Choroid plexus epithelial cell (primary cell): ENCODE measurements around the gene ZNF677.
A peak's percentile ranks its signal among the peaks of the same experiment; 100 is the strongest.
"Not testable (repeated sequence)": the region's sequence is repeated elsewhere in the genome, so short reads cannot be mapped to it uniquely, and the experiment has no call there.

Experiments
- DNase-seq: peaks from one replicate; pipeline ENCODE4 v3.0.0-alpha.2; 2010; ENCODE audit warnings: low read depth
- H3K4me3 ChIP-seq: 2 replicates; pipeline ENCODE4 v1.5.1; 2011; ENCODE audit warnings: low read depth, mild to moderate bottlenecking, control low read depth, low read length, moderate library complexity
- CTCF ChIP-seq: conservative IDR thresholded peaks from 2 replicates; pipeline ENCODE4 v1.5.1; 2011; ENCODE audit warnings: low read depth, mild to moderate bottlenecking, control low read depth, inconsistent platforms, low read length, moderate library complexity

Gene ZNF677

GRCh38 chr19:53254411-53255341, at the start of gene ZNF677:
ZNF677 (minus strand) TSS chr19:53254873; CDS start chr19:53251550, 3,323 bp downstream.
- TF ChIP-seq CTCF = no peak
- DNase-seq = peak; percentile 92
- peak within 1 kb of the TSS; percentile 92 for H3K4me3 ChIP-seq

- DNase-seq, H3K4me3 ChIP-seq: not testable (repeated sequence)
These were observed 46.7 kb upstream of the ZNF677 start for GRCh38 chr19:53301341-53301740.

- DNase-seq = no peak
- no peak overlapping the region for H3K4me3 ChIP-seq
- TF ChIP-seq CTCF = no peak
These were observed 40.2 kb upstream of the ZNF677 start for GRCh38 chr19:53294786-53295441.

GRCh38 chr19:53290758-53291549, 36.3 kb upstream of the ZNF677 start:
- no peak for DNase-seq
- TF ChIP-seq CTCF = no peak
- no peak overlapping the region for H3K4me3 ChIP-seq

GRCh38 chr19:53285087-53285486, 30.4 kb upstream of the ZNF677 start:
- TF ChIP-seq CTCF = no peak
- DNase-seq = no peak
- H3K4me3 ChIP-seq = no peak overlapping the region

- not testable (repeated sequence) for H3K4me3 ChIP-seq, DNase-seq
These were observed 27.3 kb upstream of the ZNF677 start for GRCh38 chr19:53281947-53282346.

- no peak for DNase-seq
- no peak overlapping the region for H3K4me3 ChIP-seq
- TF ChIP-seq CTCF = no peak
These were observed 20.8 kb upstream of the ZNF677 start for GRCh38 chr19:53275480-53275879.
